PC-9 (cell line): ENCODE results near the gene HTR4.

Experiments used
- CTCF ChIP-seq: fragments of 200-600 bp; sonication (generic); conservative IDR thresholded peaks from 2 replicates; pipeline ENCODE4 v1.6.1; 2017; ENCODE audit warnings: mixed run types, antibody characterized with exemption, mild to moderate bottlenecking, moderate library complexity
- EZH2 ChIP-seq: fragments of 200-600 bp; sonication (generic); IDR thresholded peaks from 2 replicates; pipeline ENCODE4 v1.8.0; 2017; ENCODE audit warnings: antibody characterized with exemption, low read depth

GRCh38 chr5:148443998-148444397, 210.3 kb downstream of the HTR4 start:
- TF ChIP-seq CTCF (peak; percentile 89), EZH2 (no peak)
